Peyer's patch (tissue), 4 donors: ENCODE measurements around the gene KATNBL1.

Experiments
- POLR2A ChIP-seq, 2 donors: fragments of 450-650 bp; IDR thresholded peaks; one replicate each; pipeline ENCODE4 v1.5.1; 2017; ENCODE audit warnings: antibody characterized with exemption in 2 of 2, mild to moderate bottlenecking in 2 of 2, moderate library complexity in 2 of 2
- TF ChIP-seq, protein P1 (sequence below), 6 experiments: fragments of 450-650 bp in 4 of 6; fragments of 200-600 bp in 2 of 6; sonication (generic) in 1 of 6; IDR thresholded peaks; one replicate each; pipeline ENCODE4 v1.5.1; 2017 to 2019; ENCODE audit warnings: antibody characterized with exemption in 6 of 6, mild to moderate bottlenecking in 3 of 6, moderate library complexity in 1 of 6

DNA sequence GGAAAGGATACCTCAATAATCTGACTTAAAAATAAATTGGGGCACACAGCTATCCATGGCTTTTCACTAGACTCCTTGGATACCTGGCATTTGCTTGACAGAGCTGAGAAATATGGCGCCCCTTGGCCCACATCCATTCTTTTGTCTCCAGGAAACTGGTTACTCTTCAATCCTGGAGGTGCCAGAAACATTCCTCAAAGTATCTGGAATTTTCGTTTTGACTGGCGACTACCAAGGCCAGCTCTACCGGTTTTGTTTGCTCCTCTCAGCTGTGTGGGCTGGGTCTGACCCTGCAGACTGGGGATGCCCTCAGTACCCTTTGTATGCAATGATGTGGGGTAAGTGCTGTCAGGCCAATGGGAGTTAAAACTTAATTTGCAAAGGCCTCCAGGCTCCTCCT is 27.0 kb downstream of the KATNBL1 start:
- TF ChIP-seq, protein P1, sequence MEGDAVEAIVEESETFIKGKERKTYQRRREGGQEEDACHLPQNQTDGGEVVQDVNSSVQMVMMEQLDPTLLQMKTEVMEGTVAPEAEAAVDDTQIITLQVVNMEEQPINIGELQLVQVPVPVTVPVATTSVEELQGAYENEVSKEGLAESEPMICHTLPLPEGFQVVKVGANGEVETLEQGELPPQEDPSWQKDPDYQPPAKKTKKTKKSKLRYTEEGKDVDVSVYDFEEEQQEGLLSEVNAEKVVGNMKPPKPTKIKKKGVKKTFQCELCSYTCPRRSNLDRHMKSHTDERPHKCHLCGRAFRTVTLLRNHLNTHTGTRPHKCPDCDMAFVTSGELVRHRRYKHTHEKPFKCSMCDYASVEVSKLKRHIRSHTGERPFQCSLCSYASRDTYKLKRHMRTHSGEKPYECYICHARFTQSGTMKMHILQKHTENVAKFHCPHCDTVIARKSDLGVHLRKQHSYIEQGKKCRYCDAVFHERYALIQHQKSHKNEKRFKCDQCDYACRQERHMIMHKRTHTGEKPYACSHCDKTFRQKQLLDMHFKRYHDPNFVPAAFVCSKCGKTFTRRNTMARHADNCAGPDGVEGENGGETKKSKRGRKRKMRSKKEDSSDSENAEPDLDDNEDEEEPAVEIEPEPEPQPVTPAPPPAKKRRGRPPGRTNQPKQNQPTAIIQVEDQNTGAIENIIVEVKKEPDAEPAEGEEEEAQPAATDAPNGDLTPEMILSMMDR (IDR thresholded peaks at IDR 0.05) = no peak
- no peak for TF ChIP-seq POLR2A (IDR thresholded peaks at IDR 0.05)
